Smooth muscle cell of bladder (primary cell): Measurements from ENCODE around the gene NLRP8. TPM values are rescaled to one million over a fixed set of nuclear protein-coding genes. Genes with fewer than 3 reads are reported as not detected.

Source experiments
- total RNA-seq: library from RNA; depleted of rRNA; stranded (reverse); fragments of >200 nt; gene quantifications from 2 replicates; pipeline ENCODE4 v1.2.3, GENCODE V29; 2014

Gene NLRP8
- total RNA-seq, result not detected in 2 replicates

GRCh38 chr19:55947532-55947931 is at the start of gene NLRP8:
NLRP8 (plus strand) TSS chr19:55947832.

GRCh38 chr19:55931936-55932386 is 15.7 kb upstream of the NLRP8 start, which contains the start of gene NLRP13:
NLRP13 (minus strand) TSS chr19:55932336; CDS start chr19:55932311, 25 bp downstream.

GRCh38 chr19:55986487-55986886 is 38.9 kb downstream of the NLRP8 start, which contains the start of gene NLRP5:
NLRP5 (plus strand) TSS chr19:55986775.

Other genes starting within 250 kb of the NLRP8 start
- gene NLRP9, start 209.4 kb upstream of the NLRP8 start, total RNA-seq, result not detected in 2 replicates
- not detected in 2 replicates for gene RFPL4A, start 188.7 kb upstream of the NLRP8 start, total RNA-seq
- not detected in 2 replicates for gene RFPL4AL1, start 178.7 kb upstream of the NLRP8 start, total RNA-seq
- not detected in 2 replicates for gene NLRP11, start 115.8 kb upstream of the NLRP8 start, total RNA-seq
- not detected in 2 replicates for gene NLRP4, start 111.3 kb upstream of the NLRP8 start, total RNA-seq
- not detected in 2 replicates for gene NLRP13, start 15.5 kb upstream of the NLRP8 start, total RNA-seq
- gene NLRP5, start 38.9 kb downstream of the NLRP8 start, total RNA-seq, result not detected in 2 replicates
- gene ZNF787, start 173.5 kb downstream of the NLRP8 start, total RNA-seq, result 19.6 and 20.2 TPM in 2 replicates
- 8.2 and 9.7 TPM in 2 replicates for gene ZNF444, start 193.5 kb downstream of the NLRP8 start, total RNA-seq
- not detected in 2 replicates for gene GALP, start 228.2 kb downstream of the NLRP8 start, total RNA-seq
- gene ZSCAN5B, start 250.0 kb downstream of the NLRP8 start, total RNA-seq, result not detected in 2 replicates